Retinal pigment epithelial cell (primary cell): ENCODE results near the gene BANF1.

Source experiments
- DNase-seq: peaks from one replicate; pipeline ENCODE4 v3.0.0-alpha.2; 2010; ENCODE audit warnings: low read depth
- H3K4me3 ChIP-seq: 2 replicates; pipeline ENCODE4 v1.5.1; 2011; ENCODE audit warnings: mild to moderate bottlenecking, low read length, control low read depth, moderate library complexity
- TF ChIP-seq, protein P1 (sequence below): conservative IDR thresholded peaks from 2 replicates; pipeline ENCODE4 v1.5.1; 2011; ENCODE audit warnings: low read depth, low read length, control low read depth, inconsistent platforms

Gene BANF1

DNA sequence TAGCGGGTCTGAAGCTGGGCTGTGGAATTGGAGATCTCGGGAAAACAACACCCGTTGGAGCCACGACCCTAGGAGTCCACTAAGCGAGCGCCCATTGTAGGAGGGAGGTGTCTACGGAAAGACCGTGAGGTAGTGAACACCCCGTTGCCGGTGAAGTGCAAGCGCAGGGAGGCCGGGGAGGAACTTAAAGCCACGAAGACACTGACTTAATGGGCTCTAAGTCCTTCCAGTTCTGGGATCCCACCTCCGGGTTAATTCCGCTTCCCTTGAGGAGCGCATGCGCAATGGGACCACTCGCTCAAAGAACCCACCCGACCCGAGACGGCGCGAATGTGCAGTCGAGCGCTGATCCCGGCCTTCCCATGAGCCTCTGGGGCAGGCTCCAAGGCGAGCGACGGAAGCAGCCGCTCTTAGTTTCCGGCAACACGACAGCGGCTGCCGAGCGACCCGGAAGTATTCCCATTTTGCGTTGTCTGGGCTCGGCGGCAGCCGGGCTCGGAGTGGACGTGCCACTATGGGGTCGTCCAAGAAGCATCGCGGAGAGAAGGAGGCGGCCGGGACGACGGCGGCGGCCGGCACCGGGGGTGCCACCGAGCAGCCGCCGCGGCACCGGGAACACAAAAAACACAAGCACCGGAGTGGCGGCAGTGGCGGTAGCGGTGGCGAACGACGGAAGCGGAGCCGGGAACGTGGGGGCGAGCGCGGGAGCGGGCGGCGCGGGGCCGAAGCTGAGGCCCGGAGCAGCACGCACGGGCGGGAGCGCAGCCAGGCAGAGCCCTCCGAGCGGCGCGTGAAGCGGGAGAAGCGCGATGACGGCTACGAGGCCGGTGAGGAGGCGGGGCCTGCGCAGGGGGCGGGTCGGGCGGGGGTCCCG lies 40.8 kb upstream of the BANF1 start, which contains the start of gene SART1:
TSS of gene SART1 (plus strand) at position 468 of the 874 bp plus-strand sequence. CDS start at position 515, 47 bp downstream.
- H3K4me3 ChIP-seq = peak within 1 kb of the TSS; percentile 87
- TF ChIP-seq, protein P1, sequence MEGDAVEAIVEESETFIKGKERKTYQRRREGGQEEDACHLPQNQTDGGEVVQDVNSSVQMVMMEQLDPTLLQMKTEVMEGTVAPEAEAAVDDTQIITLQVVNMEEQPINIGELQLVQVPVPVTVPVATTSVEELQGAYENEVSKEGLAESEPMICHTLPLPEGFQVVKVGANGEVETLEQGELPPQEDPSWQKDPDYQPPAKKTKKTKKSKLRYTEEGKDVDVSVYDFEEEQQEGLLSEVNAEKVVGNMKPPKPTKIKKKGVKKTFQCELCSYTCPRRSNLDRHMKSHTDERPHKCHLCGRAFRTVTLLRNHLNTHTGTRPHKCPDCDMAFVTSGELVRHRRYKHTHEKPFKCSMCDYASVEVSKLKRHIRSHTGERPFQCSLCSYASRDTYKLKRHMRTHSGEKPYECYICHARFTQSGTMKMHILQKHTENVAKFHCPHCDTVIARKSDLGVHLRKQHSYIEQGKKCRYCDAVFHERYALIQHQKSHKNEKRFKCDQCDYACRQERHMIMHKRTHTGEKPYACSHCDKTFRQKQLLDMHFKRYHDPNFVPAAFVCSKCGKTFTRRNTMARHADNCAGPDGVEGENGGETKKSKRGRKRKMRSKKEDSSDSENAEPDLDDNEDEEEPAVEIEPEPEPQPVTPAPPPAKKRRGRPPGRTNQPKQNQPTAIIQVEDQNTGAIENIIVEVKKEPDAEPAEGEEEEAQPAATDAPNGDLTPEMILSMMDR = no peak
- peak; percentile 92 for DNase-seq

DNA sequence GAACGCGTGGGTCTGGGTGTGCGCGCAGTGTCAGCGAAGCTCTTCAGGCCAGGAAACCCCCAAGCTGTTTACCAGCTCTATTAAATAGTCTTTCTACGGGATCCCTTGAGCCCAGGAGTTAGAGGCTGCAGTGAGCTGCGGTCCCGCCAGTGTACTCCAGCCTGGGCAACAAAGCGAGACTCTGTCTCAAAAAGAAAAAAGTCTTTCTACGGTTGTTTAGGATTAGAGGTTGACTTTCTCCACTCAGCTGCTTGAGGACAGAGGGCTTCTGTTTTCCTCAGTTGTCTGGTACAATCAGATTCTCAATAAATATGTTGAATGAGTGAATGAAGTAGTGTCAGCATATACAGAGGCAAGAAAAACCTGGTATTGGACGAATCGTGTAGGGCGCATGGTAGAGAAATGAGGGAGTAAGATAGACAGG lies 40.1 kb upstream of the BANF1 start:
- peak overlapping the region; percentile 87 for H3K4me3 ChIP-seq
- DNase-seq = no peak
- TF ChIP-seq, protein P1 = no peak

DNA sequence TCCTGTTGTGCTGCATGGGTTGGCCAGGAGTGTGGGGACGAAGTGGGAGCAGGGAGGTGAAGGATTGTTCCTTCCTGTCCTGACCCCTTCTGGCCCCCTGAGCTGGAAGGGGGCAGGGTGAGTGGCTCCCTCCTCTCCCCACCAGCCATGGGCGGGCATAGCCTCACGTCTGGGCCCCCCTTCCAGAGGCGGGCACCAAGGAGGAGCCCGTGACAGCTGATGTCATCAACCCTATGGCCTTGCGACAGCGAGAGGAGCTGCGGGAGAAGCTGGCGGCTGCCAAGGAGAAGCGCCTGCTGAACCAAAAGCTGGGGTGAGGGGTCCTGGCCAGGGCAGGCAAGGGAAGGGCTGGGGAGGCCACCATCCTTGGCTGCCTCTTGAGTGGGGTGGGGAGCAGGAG lies 37.4 kb upstream of the BANF1 start:
- TF ChIP-seq, protein P1 = no peak

DNA sequence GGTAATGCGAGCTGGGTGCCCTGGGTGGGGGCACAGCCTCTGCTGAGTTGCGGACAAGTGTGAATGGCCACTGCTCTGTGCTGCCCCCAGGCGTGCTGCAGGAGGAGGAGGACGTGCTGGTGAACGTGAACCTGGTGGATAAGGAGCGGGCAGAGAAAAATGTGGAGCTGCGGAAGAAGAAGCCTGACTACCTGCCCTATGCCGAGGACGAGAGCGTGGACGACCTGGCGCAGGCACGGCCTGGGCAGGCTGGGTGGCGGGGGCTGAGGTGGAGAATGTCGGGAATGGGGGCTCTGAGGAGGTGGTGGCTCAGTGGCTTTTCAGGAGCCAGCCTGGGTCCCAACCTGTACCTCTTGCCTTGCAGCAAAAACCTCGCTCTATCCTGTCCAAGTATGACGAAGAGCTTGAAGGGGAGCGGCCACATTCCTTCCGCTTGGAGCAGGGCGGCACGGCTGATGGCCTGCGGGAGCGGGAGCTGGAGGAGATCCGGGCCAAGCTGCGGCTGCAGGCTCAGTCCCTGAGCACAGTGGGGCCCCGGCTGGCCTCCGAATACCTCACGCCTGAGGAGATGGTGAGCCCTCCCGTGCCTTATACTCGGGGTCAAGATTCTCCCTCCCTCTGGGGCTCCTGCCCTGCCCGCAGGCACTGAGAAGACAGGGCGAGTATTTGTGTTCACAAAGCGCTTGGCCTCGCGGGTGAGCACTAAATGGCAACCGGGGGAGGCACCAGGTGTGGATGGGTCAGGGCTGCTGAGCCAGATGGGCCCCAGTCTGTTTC lies 36.1 kb upstream of the BANF1 start:
- DNase-seq = no peak
- no peak overlapping the region for H3K4me3 ChIP-seq
- TF ChIP-seq, protein P1 = no peak

More for the DNA sequence above, 37.4 kb upstream of the BANF1 start:
- DNase-seq = no peak
- no peak overlapping the region for H3K4me3 ChIP-seq

DNA sequence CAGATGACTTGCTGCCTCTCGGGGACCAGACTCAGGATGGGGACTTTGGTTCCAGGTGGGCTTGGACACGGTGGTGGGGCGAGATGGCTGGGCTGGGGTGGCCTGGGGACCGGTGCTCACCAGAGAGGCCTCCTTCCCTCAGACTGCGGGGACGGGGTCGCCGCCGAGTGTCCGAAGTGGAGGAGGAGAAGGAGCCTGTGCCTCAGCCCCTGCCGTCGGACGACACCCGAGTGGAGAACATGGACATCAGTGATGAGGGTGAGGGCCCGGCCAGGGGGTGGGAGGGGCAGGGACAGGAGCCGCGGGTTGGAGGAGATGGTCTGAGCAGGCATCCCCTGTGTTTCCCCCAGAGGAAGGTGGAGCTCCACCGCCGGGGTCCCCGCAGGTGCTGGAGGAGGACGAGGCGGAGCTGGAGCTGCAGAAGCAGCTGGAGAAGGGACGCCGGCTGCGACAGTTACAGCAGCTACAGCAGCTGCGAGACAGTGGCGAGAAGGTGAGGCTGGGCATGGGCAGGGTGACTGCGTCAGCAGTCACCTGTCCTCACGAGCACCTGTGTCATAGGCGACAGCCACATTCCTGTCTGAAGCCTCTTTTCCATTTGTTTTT lies 34.9 kb upstream of the BANF1 start:
- DNase-seq = no peak
- H3K4me3 ChIP-seq = no peak overlapping the region
- TF ChIP-seq, protein P1 = no peak

DNA sequence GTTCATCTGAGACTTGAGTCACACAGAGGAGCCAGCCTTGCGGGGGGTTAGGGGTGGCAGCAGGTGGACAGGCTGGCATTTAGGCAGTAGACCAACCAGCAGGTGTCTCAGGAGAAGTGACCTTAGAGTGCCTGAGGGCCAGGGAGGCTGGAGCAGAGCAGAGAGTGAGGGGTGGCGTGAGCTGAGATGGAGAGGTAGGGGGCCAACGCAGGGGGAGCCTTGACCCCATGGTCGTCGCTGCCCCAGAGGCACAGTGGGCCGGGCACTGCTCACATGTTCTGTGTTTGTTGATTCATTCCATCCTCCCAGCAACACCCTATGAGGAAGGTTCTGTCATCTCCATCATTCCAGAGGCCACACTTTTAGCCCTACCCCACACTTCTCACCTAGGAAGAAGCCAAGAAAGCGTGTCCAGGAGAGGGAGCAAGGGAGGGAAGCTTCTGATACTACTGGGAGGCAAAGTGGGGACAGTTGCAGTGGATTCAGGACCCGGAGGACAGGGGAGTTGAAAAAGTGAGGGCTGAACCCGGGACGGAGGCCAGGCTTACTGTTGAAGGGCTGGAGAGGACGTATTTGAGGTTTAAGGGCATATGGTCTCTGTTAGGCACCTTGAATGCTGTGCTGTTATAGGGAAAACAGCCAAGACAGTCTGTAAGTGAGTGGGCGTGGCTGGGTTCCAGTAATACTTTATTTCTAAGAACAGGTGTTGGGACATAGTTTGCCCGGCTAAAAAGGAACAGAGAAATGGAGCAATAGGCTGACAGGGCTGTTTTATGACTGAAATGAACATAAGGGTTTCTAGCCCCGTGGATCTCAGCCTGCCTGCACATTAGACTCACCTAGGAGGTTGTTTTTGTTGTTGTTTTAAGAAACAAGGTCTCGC lies 33.5 kb upstream of the BANF1 start:
- no peak for DNase-seq
- H3K4me3 ChIP-seq = no peak overlapping the region
- TF ChIP-seq, protein P1 = no peak
